Measurements from ENCODE around the gene USP9X.
A peak's percentile ranks its signal among the peaks of the same experiment; 100 is the strongest.
"Not testable (repeated sequence)": the region's sequence is repeated elsewhere in the genome, so short reads cannot be mapped to it uniquely, and the experiment has no call there.

The USP9X gene

GRCh38 chrX:41084893-41085511 lies at the start of gene USP9X:
USP9X (plus strand) TSS chrX:41085445; CDS start chrX:41123629, 38,184 bp downstream.
- DNase-seq (ENCODE audit: low read depth in 2 of 2) = peak; percentile 74 to 81

DNA sequence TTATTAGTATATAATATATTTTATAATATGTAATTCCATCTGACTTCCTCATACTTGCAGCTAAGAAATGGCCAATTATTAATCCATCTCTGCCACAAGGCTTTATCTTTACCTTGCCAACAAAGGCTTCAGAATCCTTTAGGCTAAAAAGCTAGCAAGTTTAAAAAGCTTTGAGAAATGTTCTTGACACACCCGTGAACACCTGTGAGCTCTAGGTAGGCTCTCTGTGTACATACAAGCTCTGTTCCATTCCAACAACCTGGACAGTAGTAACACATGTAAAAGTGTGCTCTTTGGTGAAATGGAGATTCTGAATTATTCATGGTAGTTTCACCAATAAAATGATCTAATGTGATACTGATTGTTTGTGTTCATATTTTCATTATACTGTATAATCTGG lies 49.7 kb upstream of the USP9X start:
- no peak for DNase-seq (ENCODE audit: low read depth in 2 of 2)

- no peak for DNase-seq (ENCODE audit: low read depth in 2 of 2)
These were observed 48.4 kb upstream of the USP9X start for GRCh38 chrX:41036668-41037326.

DNA sequence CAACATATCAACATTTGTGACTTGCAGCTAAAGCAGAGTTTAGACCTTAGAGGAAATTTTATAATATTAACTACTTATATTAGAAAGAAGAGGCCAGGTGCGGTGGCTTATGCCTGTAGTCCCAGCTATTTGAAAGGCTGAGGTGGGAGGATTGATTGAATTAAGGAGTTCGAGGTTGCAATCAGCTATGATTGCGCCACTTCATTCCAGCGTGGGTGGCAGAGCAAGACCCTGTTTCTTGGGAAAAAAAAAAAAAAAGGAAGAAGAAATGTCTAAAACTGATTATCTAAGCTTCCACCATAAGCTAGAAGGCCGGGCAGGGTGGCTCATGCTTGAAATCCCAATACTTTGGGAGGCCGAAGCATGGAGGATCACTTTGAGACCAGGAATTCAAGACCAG lies 42.0 kb upstream of the USP9X start:
- no peak for DNase-seq (ENCODE audit: low read depth in 2 of 2)

- no peak for DNase-seq (ENCODE audit: low read depth in 2 of 2)
These were observed 41.4 kb upstream of the USP9X start for GRCh38 chrX:41043674-41044345.

GRCh38 chrX:41045960-41046567 lies 39.2 kb upstream of the USP9X start:
- no peak for DNase-seq (ENCODE audit: low read depth in 2 of 2)

- DNase-seq (ENCODE audit: low read depth in 2 of 2) = no peak
These were observed 37.2 kb upstream of the USP9X start for GRCh38 chrX:41047878-41048534.

GRCh38 chrX:41050359-41050758 lies 34.9 kb upstream of the USP9X start:
- no peak for DNase-seq (ENCODE audit: low read depth in 2 of 2)

GRCh38 chrX:41051288-41051687 lies 34.0 kb upstream of the USP9X start:
- DNase-seq (ENCODE audit: low read depth in 2 of 2) = no peak

- DNase-seq (ENCODE audit: low read depth in 2 of 2) = no peak
These were observed 29.5 kb upstream of the USP9X start for GRCh38 chrX:41055740-41056139.

GRCh38 chrX:41063276-41063675 lies 22.0 kb upstream of the USP9X start:
- not testable (repeated sequence) for DNase-seq (ENCODE audit: low read depth in 2 of 2)

DNA sequence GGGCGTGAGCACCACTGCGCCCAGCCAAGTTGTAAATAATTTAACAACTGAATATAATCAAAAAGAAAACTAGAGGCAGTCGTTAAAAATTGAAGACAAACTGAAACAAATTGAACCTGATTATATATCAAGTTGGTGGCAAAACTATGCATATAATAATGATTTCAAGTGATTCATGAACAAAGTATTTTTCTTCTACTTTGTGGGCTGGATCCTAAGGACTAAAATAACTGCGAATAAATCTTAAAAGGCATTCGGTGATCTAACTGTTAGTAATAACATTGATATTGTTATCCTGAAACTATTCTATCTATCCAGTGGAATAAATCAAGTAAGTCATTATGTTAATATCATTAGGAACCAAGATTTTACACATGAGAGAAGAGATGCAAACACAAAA lies 21.2 kb upstream of the USP9X start:
- DNase-seq (ENCODE audit: low read depth in 2 of 2) = no peak

DNA sequence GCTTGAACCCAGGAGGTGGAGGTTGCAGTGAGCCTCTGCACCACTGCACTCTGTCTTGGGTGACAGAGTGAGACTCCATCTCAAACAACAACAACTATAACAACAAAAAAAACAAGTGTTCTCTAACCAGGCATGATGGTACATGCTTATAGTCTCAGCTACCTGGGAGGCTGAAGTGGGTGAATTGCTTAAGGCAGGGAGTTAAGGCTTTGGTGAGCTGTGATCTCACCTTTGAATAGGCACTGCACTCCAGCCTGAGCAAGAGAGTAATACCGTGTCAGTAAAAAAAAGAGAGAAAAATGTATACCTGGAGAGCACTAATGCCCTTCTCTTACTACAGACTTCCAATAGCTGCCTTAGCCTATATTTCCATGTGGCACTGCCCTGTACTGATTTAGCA lies 18.9 kb upstream of the USP9X start:
- DNase-seq (ENCODE audit: low read depth in 2 of 2) = no peak

DNA sequence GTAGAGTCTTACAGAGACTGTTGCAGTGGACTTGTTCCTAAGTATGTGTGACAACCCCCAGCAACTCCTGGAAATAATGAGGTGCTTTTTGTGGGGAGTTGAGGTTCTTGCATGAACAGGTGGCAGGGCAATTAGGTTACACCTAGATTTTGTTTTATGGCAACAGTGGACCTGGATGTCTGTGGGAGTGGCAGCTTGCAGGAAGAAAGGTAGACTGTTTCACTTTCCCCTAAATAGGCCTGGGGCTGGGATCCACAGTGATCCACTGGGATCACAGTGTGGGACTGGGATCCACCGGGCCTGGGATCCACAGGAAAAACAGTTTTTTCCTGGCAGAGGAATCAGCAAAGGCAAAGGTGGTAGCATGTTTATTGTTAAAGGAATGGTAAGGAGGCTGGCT lies 18.3 kb upstream of the USP9X start:
- DNase-seq (ENCODE audit: low read depth in 2 of 2) = no peak

- no peak for DNase-seq (ENCODE audit: low read depth in 2 of 2)
These were observed 17.5 kb upstream of the USP9X start for GRCh38 chrX:41067721-41068120.

DNA sequence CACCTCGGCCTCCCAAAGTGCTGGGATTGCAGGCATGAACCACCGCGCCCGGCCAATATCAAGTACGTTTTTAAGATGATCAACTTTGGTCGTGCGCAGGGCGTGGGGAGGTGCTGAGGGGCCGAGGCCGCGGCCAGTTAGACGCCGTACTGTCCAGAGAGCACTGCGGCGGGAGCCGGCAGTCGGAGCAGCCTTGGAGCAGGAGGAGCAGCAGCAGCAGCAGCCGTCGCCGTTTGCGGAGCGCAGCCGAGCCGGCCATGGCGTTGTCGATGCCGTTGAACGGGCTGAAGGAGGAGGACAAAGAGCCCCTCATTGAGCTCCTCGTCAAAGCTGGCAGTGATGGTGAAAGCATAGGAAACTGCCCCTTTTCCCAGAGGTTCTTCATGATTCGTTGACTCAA lies 8.5 kb upstream of the USP9X start:
- no peak for DNase-seq (ENCODE audit: low read depth in 2 of 2)

DNA sequence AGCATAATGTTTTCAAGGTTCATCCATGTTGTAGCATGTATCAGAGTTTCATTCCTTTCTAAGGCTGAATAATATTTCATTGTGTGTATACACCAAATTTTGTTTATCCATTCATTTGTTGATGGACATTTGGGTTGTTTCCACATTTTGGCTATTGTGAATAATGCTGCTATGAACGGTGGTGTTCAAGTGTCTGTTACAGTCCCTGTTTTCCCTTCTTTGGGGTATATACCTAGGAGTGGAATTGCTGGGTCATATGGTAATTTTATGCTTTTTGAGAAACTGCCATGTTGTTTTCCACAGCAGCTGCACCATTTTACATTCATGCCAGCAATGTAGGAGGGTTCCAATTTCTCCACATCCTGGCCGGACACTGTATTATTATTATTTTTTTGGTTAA lies 3.4 kb upstream of the USP9X start:
- DNase-seq (ENCODE audit: low read depth in 2 of 2) = no peak

GRCh38 chrX:41082783-41083182 lies 2.5 kb upstream of the USP9X start:
- no peak for DNase-seq (ENCODE audit: low read depth in 2 of 2)

DNA sequence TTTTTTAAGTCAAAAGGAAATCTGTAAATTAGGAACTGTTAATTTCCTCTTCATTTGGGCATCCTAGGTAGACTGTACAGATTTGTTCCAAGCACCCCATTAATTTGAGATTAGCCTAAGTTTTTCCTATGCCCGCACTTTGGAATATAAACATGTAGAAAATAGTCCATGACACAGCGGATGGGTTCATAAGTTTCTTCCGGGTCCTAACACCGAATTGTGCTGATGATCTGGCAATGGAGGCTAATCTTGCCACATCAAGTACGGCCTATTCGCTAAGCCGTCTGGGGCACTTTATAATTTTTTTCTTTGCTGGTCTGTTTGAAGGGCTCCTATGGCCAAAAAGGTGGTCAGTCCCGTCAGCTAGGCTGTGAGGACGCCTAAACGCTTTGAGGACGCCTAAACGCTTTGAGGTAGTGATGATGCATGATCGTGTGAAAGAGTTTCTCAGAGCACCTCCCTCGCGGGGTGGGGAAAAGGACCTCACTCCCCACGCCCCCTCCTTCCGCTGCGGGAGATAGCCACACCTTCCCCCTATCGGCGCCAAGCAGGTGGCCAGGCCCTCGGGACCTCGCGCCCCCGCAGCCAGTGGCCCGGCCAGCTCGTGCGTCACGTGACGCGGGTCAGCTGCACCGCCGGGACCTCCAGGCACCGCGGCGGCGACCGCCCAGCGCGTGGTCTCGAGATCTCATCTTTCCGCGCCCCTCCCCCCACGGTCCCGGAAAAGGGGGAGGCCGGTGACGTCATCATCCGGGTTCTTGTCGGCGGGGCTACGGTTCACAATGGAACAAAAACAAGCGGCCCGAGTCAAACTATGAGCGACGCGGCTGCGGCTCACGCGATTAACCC lies 977 bp upstream of the USP9X start:
- DNase-seq (ENCODE audit: low read depth in 2 of 2) = peak; percentile 92 to 94

DNA sequence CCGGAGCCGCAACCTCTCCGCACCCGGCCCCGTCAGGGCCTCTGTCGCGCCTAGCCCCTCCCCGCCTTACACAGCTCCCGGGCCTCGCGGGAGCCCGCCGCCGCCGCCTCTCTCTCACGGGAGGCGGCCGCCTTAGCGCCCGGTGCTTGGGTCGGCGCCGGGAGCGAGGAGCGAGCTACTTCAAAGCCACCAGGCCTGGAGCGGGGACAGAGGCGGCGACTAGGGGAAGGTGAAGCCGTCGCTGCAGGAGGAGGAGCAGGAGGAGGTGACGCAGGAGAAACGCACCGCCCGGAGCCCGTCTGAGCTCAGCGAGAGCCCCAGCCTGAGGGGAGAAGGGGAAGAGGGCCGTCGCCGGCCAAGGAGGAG lies 250 bp downstream of the USP9X start:
- peak; percentile 32 to 42 for DNase-seq (ENCODE audit: low read depth in 2 of 2)

DNA sequence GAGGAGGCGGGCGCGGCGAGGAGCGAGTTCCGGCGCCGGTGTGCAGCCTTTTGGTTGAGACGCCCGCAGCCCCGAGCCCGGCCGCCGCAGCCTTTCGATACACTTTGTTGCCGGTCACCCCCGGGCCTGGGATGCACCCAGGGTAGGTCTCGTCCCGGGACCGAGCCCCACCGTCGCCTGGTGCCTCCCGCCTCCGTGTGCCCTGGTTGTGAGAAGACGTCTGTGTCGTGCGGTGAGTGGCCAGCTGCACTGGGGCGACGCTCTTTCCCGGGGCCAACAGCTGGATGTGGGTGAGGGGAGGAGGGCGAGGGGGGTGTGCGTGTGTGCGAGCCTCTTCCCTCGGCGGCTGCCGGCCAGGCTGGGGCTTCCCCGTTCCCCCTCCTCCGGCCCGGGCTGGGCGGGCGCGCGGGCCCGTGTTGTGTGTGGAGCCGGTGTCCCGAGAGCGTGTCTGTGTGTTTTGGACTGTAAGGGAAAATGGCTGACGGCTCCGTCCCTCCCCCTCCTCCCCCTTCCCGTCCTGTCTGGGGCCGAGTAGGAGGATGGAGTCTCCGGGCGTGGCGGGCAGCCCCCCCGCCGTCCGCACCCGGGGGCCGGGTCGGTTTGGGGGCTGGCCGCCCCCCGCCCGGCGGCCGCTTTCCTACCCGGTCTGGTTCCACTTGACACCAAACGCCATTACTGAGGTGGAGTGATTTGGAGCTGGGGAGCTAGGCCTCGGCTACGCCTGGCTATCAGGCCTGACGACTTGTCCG lies 807 bp downstream of the USP9X start:
- DNase-seq (ENCODE audit: low read depth in 2 of 2) = peak; percentile 23 to 29
